ENCODE data around the gene LRRC8E. TPM values are rescaled to one million over a fixed set of nuclear protein-coding genes. Genes with fewer than 3 reads are reported as not detected.
"Not testable (repeated sequence)": the region's sequence is repeated elsewhere in the genome, so short reads cannot be mapped to it uniquely, and the experiment has no call there.

The LRRC8E gene
- total RNA-seq, 4 donors from 2014 or later, result 0.79 to 6.5 (median 3.0) TPM

- no peak for DNase-seq (ENCODE audit: low spot score)
- TF ChIP-seq CTCF (IDR thresholded peaks at IDR 0.05), result no peak
These were observed 32.7 kb upstream of the LRRC8E start for GRCh38 chr19:7855426-7856108.

GRCh38 chr19:7856109-7856591 is 32.2 kb upstream of the LRRC8E start:
- DNase-seq (ENCODE audit: low spot score) (no peak), ATAC-seq (ENCODE audit: low FRiP score) (no peak)
- no peak for TF ChIP-seq CTCF (IDR thresholded peaks at IDR 0.05)

More at GRCh38 chr19:7855426-7856108, 32.7 kb upstream of the LRRC8E start:
- ATAC-seq (ENCODE audit: low FRiP score), result no peak

GRCh38 chr19:7856679-7857663 is 31.3 kb upstream of the LRRC8E start:
- DNase-seq (ENCODE audit: low spot score) (no peak), ATAC-seq (ENCODE audit: low FRiP score) (no peak)
- TF ChIP-seq CTCF (IDR thresholded peaks at IDR 0.05), result no peak

DNA sequence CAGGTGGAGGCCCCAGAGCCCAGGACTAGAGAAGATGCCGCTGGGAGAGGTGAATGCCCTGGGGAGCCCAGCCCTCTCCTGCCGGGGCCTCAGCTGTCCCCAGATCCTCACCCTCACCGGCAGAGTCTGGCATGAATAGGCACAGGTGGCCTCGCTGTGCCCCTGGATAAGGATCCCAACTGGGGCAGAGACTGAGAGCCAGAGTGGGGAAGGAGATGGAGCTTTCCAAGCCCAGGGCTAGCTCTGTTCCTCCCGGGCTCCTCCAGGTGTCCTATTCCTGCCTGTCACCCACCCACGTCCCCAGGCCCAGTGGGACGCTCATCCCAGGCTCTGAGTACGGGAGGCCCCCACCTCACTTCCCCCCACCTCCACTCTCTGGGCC is 30.6 kb upstream of the LRRC8E start:
- no peak for DNase-seq (ENCODE audit: low spot score)
- TF ChIP-seq CTCF (IDR thresholded peaks at IDR 0.05), result no peak

GRCh38 chr19:7858109-7858770 is 30.1 kb upstream of the LRRC8E start:
- DNase-seq (ENCODE audit: low spot score) (no peak), ATAC-seq (ENCODE audit: low FRiP score) (no peak)
- TF ChIP-seq CTCF (IDR thresholded peaks at IDR 0.05), result no peak

More for the DNA sequence above, 30.6 kb upstream of the LRRC8E start:
- ATAC-seq (ENCODE audit: low FRiP score), result no peak

DNA sequence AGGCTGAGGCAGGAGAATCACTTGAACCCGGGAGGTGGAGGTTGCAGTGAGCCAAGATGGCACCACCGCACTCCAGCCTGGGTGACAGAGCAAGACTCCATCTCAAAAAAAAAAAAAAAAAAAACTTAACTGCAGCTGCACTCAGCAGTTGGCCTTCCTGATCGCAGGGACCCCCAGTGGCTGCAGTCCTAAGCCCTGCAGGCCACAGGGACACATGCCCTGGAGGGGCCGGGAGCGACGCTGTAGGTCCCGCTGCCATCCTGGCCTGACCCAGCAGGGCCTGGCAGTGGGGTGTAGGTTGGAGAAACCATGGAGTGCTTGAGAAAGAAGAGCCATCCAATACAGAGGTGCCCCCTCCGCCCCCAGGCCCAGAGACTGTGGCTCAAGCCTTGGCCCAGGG is 29.2 kb upstream of the LRRC8E start:
- ATAC-seq (ENCODE audit: low FRiP score); DNase-seq (ENCODE audit: low spot score): not testable (repeated sequence)
